SK-N-MC (cell line): ENCODE measurements around the gene HIF1A.
"Not testable (repeated sequence)": the region's sequence is repeated elsewhere in the genome, so short reads cannot be mapped to it uniquely, and the experiment has no call there.

Source experiments
- EZH2 ChIP-seq: fragments of 200-600 bp; sonication (generic); IDR thresholded peaks from one replicate; pipeline ENCODE4 v1.6.1; 2017; ENCODE audit warnings: antibody characterized with exemption
- POLR2AphosphoS5 ChIP-seq: IDR thresholded peaks from 2 replicates; pipeline ENCODE4 v1.6.1; 2012; ENCODE audit warnings: mild to moderate bottlenecking, low read depth, low read length, borderline replicate concordance

GRCh38 chr14:61658111-61658510 lies 37.2 kb upstream of the HIF1A start:
- TF ChIP-seq EZH2, POLR2AphosphoS5: not testable (repeated sequence)
